Measurements from ENCODE around the gene UFC1. TPM values are rescaled to one million over a fixed set of nuclear protein-coding genes. Genes with fewer than 3 reads are reported as not detected.

Gene UFC1
- 42.8 and 63.6 TPM in 2 replicates for total RNA-seq

DNA sequence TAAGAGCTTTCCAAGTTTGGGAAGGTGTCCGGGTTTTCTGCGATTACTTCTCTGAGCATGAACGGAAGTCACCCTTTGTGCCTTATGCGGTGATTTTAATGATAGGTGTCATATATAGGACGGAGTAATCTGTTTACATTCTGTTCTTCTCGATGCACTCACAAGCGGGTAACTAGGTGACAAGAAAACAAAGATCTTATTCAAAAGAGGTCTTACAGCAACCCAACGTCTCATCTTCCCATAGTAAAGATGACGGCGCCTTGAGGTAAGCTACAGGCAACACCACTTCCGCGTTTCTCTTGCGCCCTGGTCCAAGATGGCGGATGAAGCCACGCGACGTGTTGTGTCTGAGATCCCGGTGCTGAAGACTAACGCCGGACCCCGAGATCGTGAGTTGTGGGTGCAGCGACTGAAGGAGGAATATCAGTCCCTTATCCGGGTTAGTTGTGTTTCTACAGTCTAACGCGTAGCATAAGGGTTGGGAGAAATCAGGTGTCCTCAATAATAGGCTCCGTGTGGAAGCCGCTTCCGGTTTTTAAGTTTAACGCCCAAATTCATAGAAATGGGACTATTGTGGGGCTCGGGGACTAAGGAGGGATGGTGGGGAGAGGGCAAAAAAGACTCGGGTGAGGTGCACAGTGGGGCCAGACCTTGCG is at the start of gene UFC1:
Gene UFC1 (plus strand): TSS at position 297 of the 656 bp plus-strand sequence. CDS start 20 bp downstream, at position 317.

DNA sequence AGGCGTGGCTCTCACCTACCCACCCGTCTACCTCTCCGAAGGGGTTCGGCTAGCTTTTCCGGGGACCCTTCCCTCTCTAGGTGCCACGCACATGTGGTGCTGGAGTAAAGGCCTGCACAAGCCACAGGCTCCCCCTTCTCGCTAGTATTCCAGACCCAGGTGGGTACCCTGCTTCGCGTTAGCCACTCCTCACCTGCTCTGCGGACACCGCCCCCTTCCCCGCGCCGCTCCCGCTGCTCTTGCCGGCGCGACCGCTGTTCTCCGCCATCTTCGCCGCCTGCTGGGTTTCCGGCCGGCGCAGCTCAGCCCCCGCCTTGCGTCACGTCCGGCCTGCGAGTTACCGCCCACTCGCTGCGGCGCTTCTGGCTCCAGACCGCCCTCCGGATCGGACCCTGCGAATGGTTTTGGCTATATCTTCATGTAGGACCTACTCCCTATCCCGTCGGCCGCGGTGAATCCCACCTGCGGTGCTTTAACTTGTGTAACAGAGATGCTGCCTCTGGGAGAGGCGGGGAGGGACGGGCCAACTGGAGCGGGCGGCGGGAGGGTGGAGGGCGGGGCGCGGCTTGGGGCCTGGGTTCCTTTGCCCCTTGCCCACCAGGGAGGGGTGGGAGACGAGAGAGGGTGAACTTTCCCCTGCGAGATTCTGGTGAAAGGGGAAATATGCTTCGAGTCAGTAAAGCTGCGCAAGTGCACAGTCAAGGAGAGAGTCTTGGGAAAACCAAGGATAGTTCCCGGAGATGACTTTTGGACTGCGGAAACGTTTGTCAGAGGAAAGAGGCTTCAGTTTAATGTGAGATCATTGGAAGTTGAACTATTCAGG is 35.8 kb upstream of the UFC1 start, which contains the start of the genes NIT1 and PFDN2:
Gene NIT1 (plus strand): TSS at position 347 of the 823 bp plus-strand sequence. CDS start 72 bp downstream, at position 419.
Gene PFDN2 (minus strand): TSS at position 279 of the 823 bp plus-strand sequence. CDS start 11 bp downstream, at position 268.

DNA sequence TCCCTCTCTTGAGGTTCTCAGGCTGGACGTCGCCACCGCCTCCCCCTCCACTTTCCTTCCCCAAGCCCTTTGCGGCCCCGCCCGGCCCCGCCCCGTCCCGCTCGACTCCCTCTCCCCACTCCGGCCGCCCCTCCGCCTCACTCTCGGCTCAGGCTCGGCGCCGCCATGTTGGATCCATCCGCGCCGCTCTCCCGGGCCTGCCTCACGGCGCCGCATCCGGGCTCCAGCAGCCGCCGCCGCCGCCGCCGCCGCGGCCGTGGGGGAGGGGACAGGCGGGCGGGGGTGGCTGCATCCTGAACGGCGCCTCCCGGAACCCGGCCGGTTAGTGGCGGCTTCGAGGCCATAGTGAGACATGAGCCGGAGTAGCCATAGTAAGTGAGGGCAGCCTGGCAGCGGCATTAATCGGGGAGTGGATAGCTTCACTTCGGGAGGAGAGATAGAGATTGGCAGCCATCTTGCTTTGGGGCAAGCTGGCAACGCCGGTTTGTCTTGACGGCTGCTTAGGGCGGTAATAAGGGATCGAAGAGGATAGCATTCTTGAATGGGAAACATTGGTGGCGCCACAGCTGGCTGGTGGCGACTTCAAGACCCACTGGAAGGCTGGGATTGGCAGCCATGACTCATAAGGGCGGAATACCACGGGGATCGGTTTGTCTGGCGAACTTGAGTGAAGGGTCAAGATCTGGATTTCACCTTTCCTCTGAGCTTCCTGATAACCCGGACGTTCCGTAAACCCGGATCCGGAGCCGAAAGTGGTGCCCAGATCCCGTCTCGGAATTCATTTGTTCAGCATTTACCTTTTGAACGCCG is 21.2 kb upstream of the UFC1 start, which contains the start of gene DEDD:
Gene DEDD (minus strand): TSS at position 258 of the 810 bp plus-strand sequence. CDS start 8,205 bp downstream, outside the sequence.

DNA sequence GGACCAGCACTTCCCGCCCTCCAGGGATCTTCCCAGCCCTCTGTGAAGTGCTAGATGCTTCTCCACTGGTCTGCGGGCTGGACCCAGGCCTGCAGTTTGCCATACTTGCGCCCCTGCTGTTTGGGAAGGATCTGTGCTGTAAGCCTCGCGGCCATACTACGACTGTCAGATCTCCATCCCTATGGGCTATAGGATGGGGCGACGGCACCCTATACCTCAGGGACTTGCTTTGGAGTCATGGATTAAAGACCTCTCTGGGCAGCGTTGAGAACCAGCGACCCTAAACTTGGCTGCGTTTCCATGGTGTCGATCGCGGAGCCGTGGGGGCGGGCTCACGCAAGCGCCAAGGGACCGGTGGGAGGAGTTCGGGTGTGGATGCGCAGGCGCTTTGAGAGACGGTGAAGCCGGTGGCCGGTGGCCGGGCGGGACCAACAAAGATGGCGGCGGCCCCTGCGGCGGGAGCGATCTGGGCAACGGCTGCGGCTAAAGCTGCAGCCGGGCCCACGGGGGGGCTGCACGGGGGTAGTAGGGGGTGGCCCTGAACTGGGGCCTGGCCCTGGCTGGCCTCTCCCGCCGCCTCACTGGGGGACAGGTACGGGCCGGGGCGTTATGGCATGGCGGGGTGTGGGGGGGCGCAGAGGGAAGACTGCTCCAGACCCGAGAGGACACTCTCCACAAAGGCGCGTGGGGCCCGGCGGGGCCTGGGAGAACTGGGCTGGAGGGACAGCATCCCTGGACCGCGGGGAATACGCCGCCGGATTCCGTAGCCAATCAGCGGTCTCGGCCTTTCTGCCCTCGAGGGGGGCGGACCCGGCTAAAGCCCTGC is 5.5 kb downstream of the UFC1 start, which contains the start of gene USP21:
Gene USP21 (plus strand): TSS at position 414 of the 826 bp plus-strand sequence. CDS start 1,141 bp downstream, outside the sequence.

DNA sequence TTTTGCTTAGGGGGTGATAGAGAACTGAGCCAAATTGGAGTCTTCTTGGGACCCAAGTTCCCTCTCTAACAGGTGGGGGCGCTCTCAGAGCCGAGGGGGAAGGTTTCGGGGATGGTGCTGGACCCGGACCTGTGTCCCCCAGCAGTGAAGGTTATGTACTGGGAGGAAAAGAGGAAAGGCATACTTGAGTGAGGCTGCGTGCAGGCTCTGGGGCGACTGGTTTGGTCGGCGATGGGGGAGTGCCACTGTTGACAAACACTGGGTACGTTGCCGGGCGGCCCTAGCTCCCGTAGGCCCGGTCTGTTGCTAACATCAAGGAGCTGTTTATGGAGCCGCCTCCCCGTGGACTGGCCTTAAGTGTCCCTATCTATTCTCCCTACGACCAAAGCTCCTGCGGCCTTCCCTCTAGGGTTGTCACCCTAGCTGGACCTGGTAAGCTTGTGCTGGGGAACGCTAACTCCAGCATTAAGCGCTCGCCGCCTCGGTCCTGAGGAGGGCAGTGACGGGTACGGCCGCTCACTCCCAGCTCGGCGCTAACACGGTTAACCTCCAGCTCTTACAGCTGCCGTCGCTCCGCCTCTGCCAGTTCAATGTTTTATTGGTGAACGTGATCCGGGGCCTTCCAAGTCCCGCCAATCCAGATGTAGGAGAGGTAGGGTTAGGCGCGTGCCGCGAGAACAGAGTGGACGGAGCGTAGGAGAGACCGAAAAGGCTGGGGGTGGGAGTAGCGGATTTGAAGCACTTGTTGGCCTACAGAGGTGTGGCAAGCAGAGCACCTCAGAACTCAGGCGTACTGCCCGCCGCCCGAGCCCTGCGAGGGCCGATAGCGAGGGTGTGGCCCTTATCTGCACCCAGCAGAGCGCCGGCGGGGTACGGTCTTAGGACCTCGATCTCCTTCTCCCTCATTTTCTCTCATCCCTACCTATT is 12.2 kb downstream of the UFC1 start, which contains the start of gene PPOX:
Gene PPOX (plus strand): TSS at position 685 of the 927 bp plus-strand sequence. CDS start 422 bp downstream, outside the sequence.

DNA sequence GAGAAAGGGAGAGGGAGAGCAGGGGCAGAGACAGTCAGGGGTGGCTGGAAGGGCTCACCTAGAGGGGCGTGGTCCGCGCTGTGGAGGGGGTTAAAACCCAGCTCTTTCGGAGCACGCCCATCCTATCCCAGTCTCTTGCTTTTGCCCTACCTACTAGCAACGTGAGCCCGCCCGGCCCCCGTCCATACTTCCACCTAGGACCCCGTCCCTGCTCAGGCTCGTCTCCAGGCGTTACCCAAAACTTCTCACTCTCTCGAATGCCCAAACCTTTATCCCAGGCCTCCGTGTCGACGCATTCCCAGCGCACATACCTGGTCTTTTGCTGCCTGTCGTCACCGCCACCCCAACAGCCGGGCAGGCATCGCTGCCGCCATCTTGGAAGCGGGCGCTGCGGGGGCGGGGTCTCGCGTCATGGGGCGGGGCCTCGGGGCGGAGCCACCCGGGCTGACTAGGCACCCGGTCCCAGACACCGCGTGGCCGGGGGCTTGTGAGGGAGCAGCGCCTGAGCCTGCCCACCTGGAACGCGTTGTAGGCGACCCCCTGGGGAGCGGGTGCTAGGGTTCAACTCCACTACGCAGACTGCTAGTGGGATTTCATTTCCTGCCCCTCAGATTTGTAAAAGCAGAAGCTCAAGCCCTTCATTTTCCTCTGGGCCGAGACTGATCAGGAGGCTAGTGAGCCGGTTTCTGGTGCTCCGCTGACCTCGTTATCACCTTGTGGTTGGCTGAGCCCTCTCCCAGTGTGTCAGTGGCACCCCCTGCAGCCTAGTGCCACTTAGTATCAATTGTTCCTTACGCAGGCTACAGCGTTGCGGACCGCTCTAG is 23.5 kb downstream of the UFC1 start, which contains the start of gene B4GALT3:
Gene B4GALT3 (minus strand): TSS at position 396 of the 824 bp plus-strand sequence. CDS start 1,447 bp downstream, outside the sequence.

DNA sequence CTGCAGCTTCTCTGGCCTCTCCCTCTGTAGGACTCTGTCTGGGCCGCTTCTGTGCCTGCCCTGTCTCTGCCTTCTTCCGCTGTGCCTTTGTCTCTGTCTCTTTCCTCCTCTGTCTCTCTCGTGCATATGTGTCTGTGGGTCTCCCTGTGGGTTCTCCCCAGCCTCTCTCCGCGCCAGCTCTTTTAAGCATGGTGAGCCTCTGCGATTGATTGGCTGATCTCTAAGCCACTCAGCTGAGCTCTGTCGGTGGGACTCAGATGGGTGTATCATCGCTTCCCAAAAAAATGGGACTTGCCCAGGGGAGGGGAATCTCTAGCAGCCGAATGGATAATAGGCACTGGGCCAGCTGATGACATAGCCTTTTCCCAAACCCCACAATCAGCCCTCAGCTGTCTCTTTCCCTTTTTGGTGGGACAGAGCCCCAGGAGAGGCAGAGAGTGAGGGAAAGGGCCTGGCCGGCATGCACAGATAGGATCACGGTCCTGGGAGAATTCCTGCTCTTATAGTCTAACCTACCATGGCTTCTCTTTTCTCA is 45.2 kb downstream of the UFC1 start, which contains the start of gene ADAMTS4:
Gene ADAMTS4 (minus strand): TSS at position 158 of the 535 bp plus-strand sequence. CDS start 427 bp downstream, outside the sequence.

DNA sequence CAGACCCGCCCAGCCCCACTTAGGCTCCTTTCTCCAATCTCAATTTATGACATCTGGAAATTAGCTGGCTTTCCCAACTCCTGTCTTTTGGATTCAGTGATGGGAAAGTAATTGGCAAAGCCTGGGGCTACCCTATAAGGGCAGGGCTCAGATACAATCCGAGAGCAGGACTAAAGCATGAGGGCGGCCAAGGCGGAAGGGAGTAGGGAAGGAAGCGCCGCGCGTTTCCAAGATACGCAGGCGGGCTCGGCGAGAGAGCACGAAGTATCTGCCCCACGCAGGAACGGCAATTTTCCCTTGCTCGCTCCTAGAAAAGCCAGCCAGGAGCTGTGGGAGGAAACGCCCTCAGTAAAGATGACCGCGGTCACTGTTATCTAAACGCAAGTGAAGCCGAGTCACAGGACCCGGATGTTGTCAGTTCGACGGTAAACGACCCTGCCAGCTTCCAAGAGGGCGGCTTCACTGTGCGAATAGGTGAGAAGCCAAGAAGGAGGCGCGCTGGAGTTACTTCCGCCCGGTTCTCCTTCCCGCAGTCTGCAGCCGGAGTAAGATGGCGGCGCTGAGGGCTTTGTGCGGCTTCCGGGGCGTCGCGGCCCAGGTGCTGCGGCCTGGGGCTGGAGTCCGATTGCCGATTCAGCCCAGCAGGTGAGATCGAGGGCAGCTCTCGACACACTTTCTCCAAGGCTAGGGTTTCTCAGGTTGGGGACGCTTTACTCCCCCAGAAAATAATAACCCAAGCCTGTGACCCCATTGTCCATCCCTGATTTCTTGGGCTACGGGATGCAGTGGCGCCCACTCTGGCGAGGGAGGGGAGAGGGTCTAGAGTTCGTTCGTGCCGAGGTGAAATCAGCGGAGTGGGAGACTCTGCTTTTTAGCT is 48.3 kb downstream of the UFC1 start, which contains the start of gene NDUFS2:
Gene NDUFS2 (plus strand): TSS at position 532 of the 877 bp plus-strand sequence. CDS start 19 bp downstream, at position 551.

Small RNAs within 50 kb of the gene (small RNA-seq; reads per million reads assigned to genes)
- gene RF01225: not detected

Other genes with a start within 250 kb of the UFC1 start
- not detected in 2 replicates for gene ITLN2, start 199.2 kb upstream of the UFC1 start, total RNA-seq
- gene F11R, start 132.8 kb upstream of the UFC1 start, total RNA-seq: under 0.01 and 0.20 TPM in 2 replicates
- gene TSTD1, start 115.0 kb upstream of the UFC1 start, total RNA-seq: 0.39 and 0.73 TPM in 2 replicates
- gene USF1, start 108.0 kb upstream of the UFC1 start, total RNA-seq: 43.7 and 44.0 TPM in 2 replicates
- not detected in 2 replicates for gene ARHGAP30, start 84.1 kb upstream of the UFC1 start, total RNA-seq
- gene NECTIN4, start 64.4 kb upstream of the UFC1 start, total RNA-seq: 0.20 TPM in 1 of 2 replicates, not detected in the other
- 0.20 and 0.73 TPM in 2 replicates for gene KLHDC9, start 55.6 kb upstream of the UFC1 start, total RNA-seq
- gene PFDN2, start 35.9 kb upstream of the UFC1 start, total RNA-seq: 16.0 and 25.4 TPM in 2 replicates
- gene NIT1, start 35.9 kb upstream of the UFC1 start, total RNA-seq: 17.3 and 19.5 TPM in 2 replicates
- gene DEDD, start 21.3 kb upstream of the UFC1 start, total RNA-seq: 23.3 and 27.2 TPM in 2 replicates
- 8.1 and 8.6 TPM in 2 replicates for gene USP21, start 5.5 kb downstream of the UFC1 start, total RNA-seq
- 8.8 and 10.8 TPM in 2 replicates for gene PPOX, start 12.4 kb downstream of the UFC1 start, total RNA-seq
- gene B4GALT3, start 23.5 kb downstream of the UFC1 start, total RNA-seq: 12.1 and 20.3 TPM in 2 replicates
- 1.8 and 2.9 TPM in 2 replicates for gene ADAMTS4, start 45.1 kb downstream of the UFC1 start, total RNA-seq
- 98.5 and 108 TPM in 2 replicates for gene NDUFS2, start 48.4 kb downstream of the UFC1 start, total RNA-seq
- 0.59 TPM in 1 of 2 replicates, not detected in the other for gene FCER1G, start 61.3 kb downstream of the UFC1 start, total RNA-seq
- not detected in 2 replicates for gene APOA2, start 69.7 kb downstream of the UFC1 start, total RNA-seq
- gene TOMM40L, start 72.1 kb downstream of the UFC1 start, total RNA-seq: 8.5 and 10.4 TPM in 2 replicates
- not detected in 2 replicates for gene NR1I3, start 84.2 kb downstream of the UFC1 start, total RNA-seq
- not detected in 2 replicates for gene PCP4L1, start 104.8 kb downstream of the UFC1 start, total RNA-seq
- 1.8 and 2.9 TPM in 2 replicates for gene MPZ, start 156.0 kb downstream of the UFC1 start, total RNA-seq
- gene SDHC, start 160.4 kb downstream of the UFC1 start, total RNA-seq: 23.7 and 27.2 TPM in 2 replicates
- gene CFAP126, start 213.9 kb downstream of the UFC1 start, total RNA-seq: not detected in 2 replicates

All from subcutaneous preadipocyte (primary cell).